IMR-90 (cell line): ENCODE results near the gene OR8D1. TPM values are rescaled to one million over a fixed set of nuclear protein-coding genes. Genes with fewer than 3 reads are reported as not detected.

ENCODE experiments used
- ATAC-seq: fragments of 200-7000 bp; cut with Tn5 transposase; 2 replicates; pipeline ENCODE4 v1.9.1; 2020; ENCODE audit warnings: low read depth, mild to moderate bottlenecking, moderate library complexity
- BruUV-seq: library from RNA; stranded (reverse); fragments of 400-500 nt; replicated peaks from 2 replicates; lab custom pipeline; 2021; lab: Mats Ljungman, UMichigan
- CTCF ChIA-PET: fragments of 300-600 bp; formaldehyde crosslinking; extraction: SDS; loops from one replicate; lab custom pipeline; 2021; ENCODE audit warnings: antibody characterized with exemption; lab: Yijun Ruan, JAX
- POLR2A ChIA-PET: fragments of 300-600 bp; sonication (Branson Sonifier 250); formaldehyde crosslinking; loops from one replicate; lab custom pipeline; 2022; ENCODE audit warnings: antibody characterized with exemption; ENCODE audit not compliant: unreplicated experiment; lab: Charles Lee
- DNase-seq: peaks from one replicate; pipeline ENCODE4 v3.0.0; 2013
- H2AFZ ChIP-seq: replicated peaks from 2 replicates; pipeline ENCODE3; 2013; ENCODE audit warnings: low read length, mild to moderate bottlenecking; ENCODE audit not compliant: poor library complexity
- H2AK5ac ChIP-seq: 2 replicates; pipeline ENCODE4 v1.6.1; 2013; ENCODE audit warnings: low read depth, low read length, inconsistent platforms
- H2AK9ac ChIP-seq: replicated peaks from 2 replicates; pipeline ENCODE3; 2013; ENCODE audit warnings: mild to moderate bottlenecking, low read depth, low read length, moderate library complexity; ENCODE audit not compliant: poor library complexity
- H2BK120ac ChIP-seq: 2 replicates; pipeline ENCODE4 v1.6.1; 2013; ENCODE audit warnings: low read depth, low read length, inconsistent platforms
- H2BK15ac ChIP-seq: 3 replicates; pipeline ENCODE4 v1.6.1; 2013; ENCODE audit warnings: low read depth, low read length, inconsistent platforms
- H2BK20ac ChIP-seq: 2 replicates; pipeline ENCODE4 v1.6.1; 2013; ENCODE audit warnings: low read depth, mild to moderate bottlenecking, inconsistent platforms, low read length, moderate library complexity
- H2BK5ac ChIP-seq: 2 replicates; pipeline ENCODE4 v1.6.1; 2013; ENCODE audit warnings: mild to moderate bottlenecking, low read depth, low read length, inconsistent platforms; ENCODE audit not compliant: poor library complexity, severe bottlenecking
- H3K14ac ChIP-seq: replicated peaks from 2 replicates; pipeline ENCODE4 v1.6.1; 2013; ENCODE audit warnings: low read depth, low read length, inconsistent platforms
- H3K18ac ChIP-seq: 2 replicates; pipeline ENCODE4 v1.6.1; 2013; ENCODE audit warnings: low read depth, low read length, control low read depth
- H3K23ac ChIP-seq: 2 replicates; pipeline ENCODE4 v1.6.1; 2013; ENCODE audit warnings: low read depth, low read length, inconsistent platforms
- H3K27ac ChIP-seq: 2 replicates; pipeline ENCODE4 v1.5.1; 2013; ENCODE audit warnings: mild to moderate bottlenecking, control low read depth, low read length; ENCODE audit not compliant: insufficient read depth
- H3K27me3 ChIP-seq: 2 replicates; pipeline ENCODE4 v1.6.1; 2013; ENCODE audit warnings: low read length; ENCODE audit not compliant: control insufficient read depth, insufficient read depth
- H3K36me3 ChIP-seq: 2 replicates; pipeline ENCODE4 v1.6.1; 2013; ENCODE audit warnings: low read length, mixed read lengths; ENCODE audit not compliant: control insufficient read depth, insufficient read depth
- H3K4ac ChIP-seq: 2 replicates; pipeline ENCODE4 v1.6.1; 2013; ENCODE audit warnings: low read depth, low read length, inconsistent platforms
- H3K4me1 ChIP-seq: 2 replicates; pipeline ENCODE4 v1.6.1; 2013; ENCODE audit warnings: low read length, mixed read lengths; ENCODE audit not compliant: control insufficient read depth, insufficient read depth
- H3K4me2 ChIP-seq: 2 replicates; pipeline ENCODE4 v1.6.1; 2013; ENCODE audit warnings: low read depth, mild to moderate bottlenecking, control low read depth, low read length, moderate library complexity
- H3K4me3 ChIP-seq: 2 replicates; pipeline ENCODE4 v1.5.1; 2013; ENCODE audit warnings: low read depth, mild to moderate bottlenecking, control low read depth, low read length, moderate library complexity; ENCODE audit not compliant: insufficient read depth
- H3K56ac ChIP-seq: 2 replicates; pipeline ENCODE4 v1.6.1; 2013; ENCODE audit warnings: low read length, inconsistent platforms; ENCODE audit not compliant: insufficient read depth; ENCODE audit errors: extremely low read depth
- H3K79me1 ChIP-seq, 2 experiments: 2 replicates each; pipeline ENCODE4 v1.6.1; 2013; ENCODE audit warnings: low read length in 2 of 2, inconsistent platforms in 1 of 2, low read depth in 1 of 2
- H3K9ac ChIP-seq: 2 replicates; pipeline ENCODE4 v1.6.1; 2013; ENCODE audit warnings: low read depth, low read length, control low read depth
- H3K9me1 ChIP-seq: 2 replicates; pipeline ENCODE4 v1.6.1; 2013; ENCODE audit warnings: low read length, inconsistent platforms; ENCODE audit not compliant: insufficient read depth
- H3K9me3 ChIP-seq: 2 replicates; pipeline ENCODE4 v1.6.1; 2013; ENCODE audit warnings: low read length; ENCODE audit not compliant: control insufficient read depth, insufficient read depth
- H4K20me1 ChIP-seq: 2 replicates; pipeline ENCODE4 v1.6.1; 2013; ENCODE audit warnings: low read length, inconsistent platforms; ENCODE audit not compliant: insufficient read depth
- H4K5ac ChIP-seq: 2 replicates; pipeline ENCODE4 v1.6.1; 2013; ENCODE audit warnings: mild to moderate bottlenecking, low read depth, low read length, control low read depth
- H4K8ac ChIP-seq, 2 experiments: 2 replicates each; pipeline ENCODE4 v1.6.1; 2013; ENCODE audit warnings: low read depth in 2 of 2, low read length in 2 of 2, control low read depth in 1 of 2, inconsistent platforms in 1 of 2
- H4K91ac ChIP-seq: 2 replicates; pipeline ENCODE4 v1.6.1; 2013; ENCODE audit warnings: low read depth, low read length, inconsistent platforms; ENCODE audit not compliant: insufficient read depth
- CEBPB ChIP-seq: IDR thresholded peaks from 2 replicates; pipeline ENCODE4 v1.6.1; 2012; ENCODE audit warnings: low read depth, low read length, improper control_type of control experiment
- ELK1 ChIP-seq: fragments of 150-350 bp; IDR thresholded peaks from 2 replicates; pipeline ENCODE4 v1.6.1; 2016; ENCODE audit warnings: low read depth, mild to moderate bottlenecking, low read length, moderate library complexity, borderline replicate concordance
- RCOR1 ChIP-seq: IDR thresholded peaks from 2 replicates; pipeline ENCODE4 v1.6.1; 2012; ENCODE audit warnings: mild to moderate bottlenecking, low read length, improper control_type of control experiment; ENCODE audit not compliant: insufficient replicate concordance
- RFX5 ChIP-seq: IDR thresholded peaks from 2 replicates; pipeline ENCODE4 v1.8.0; 2012; ENCODE audit warnings: low read depth, mild to moderate bottlenecking, low read length, moderate library complexity
- SMC3 ChIP-seq: fragments of 150-350 bp; IDR thresholded peaks from 2 replicates; pipeline ENCODE4 v1.6.1; 2016; ENCODE audit warnings: low read depth, mild to moderate bottlenecking, antibody characterized with exemption, low read length, moderate library complexity
- WGBS, 2 experiments: methylation state at CpG; one replicate each; pipeline versions ENCODE4 v1.1.5 to v1.1.7; 2013; ENCODE audit warnings: missing lambda C conversion rate in 2 of 2; ENCODE audit not compliant: insufficient read length in 1 of 2; ENCODE audit errors: extremely low coverage in 2 of 2; 5-methylcytosine and 5-hydroxymethylcytosine counted together
- dilution Hi-C: fragments of 300-500 bp; cut with HindIII; formaldehyde crosslinking; loops from one replicate; pipeline ENCODE4 v1.14.3; 2018; ENCODE audit warnings: low sequenced_read_pairs; ENCODE audit not compliant: unreplicated experiment
- in situ Hi-C: fragments of 300-500 bp; cut with MboI; formaldehyde crosslinking; loops from 3 replicates; pipeline ENCODE4 v1.14.3; 2019; ENCODE audit warnings: low sequenced_read_pairs, inconsistent platforms, mixed read lengths
- intact Hi-C: fragments of 100-400 bp; cut with micrococcal nuclease; formaldehyde crosslinking; loops from 2 replicates; pipeline ENCODE4 v1.10.0; 2022
- polyA plus RNA-seq, 3 experiments: library from polyadenylated mRNA; depleted of rRNA; stranded (reverse); fragments of >200 nt; gene quantifications; 2 replicates each; pipeline ENCODE4 v1.2.3, GENCODE V29; 2012; ENCODE audit warnings: low replicate concordance in 1 of 3
- total RNA-seq: library from RNA; depleted of rRNA; stranded (reverse); fragments of >200 nt; gene quantifications from 2 replicates; pipeline ENCODE4 v1.2.3, GENCODE V29; 2012

The OR8D1 gene
- total and polyA plus RNA-seq, 2 of the 4 experiments (the other 2 are of a cell fraction), result not detected

- peaks cover 2% of the 10 kb centered on the region; the same call in 1 of the 2 replicates for H3K9me3 ChIP-seq
- no peaks in the 10 kb centered on the region for H3K27me3 ChIP-seq
- no peak overlapping the region for H2AFZ ChIP-seq
- dilution Hi-C loops (no loop called here), intact Hi-C loops (loop anchor here (5.0 kb wide), 1 partner anchor 117 kb away; no protein-coding TSS in a partner anchor), in situ Hi-C loops (no loop called here)
- H3K79me1 ChIP-seq, result no peaks in the 10 kb centered on the region
- H3K4me3 ChIP-seq, result no peak overlapping the region
- H2AK5ac ChIP-seq, result no peak overlapping the region
- no peak overlapping the region for H3K9ac ChIP-seq
- no peak overlapping the region for H2AK9ac ChIP-seq
- peak overlapping the region; percentile 8; the same call in 1 of the 2 replicates for H3K4me2 ChIP-seq
- ChIA-PET CTCF (no interaction called here), POLR2A (no interaction called here)
- no peak overlapping the region for H4K91ac ChIP-seq
- BruUV-seq, result no TSS peak
- no peak overlapping the region for H3K18ac ChIP-seq
- TF ChIP-seq SMC3 (no peak), RFX5 (no peak), RCOR1 (no peak), CEBPB (peak; percentile 83), ELK1 (no peak)
- no peak overlapping the region for H4K8ac ChIP-seq
- no peak overlapping the region for H3K4ac ChIP-seq
- peak; percentile 75 for DNase-seq
- no peak overlapping the region for H3K27ac ChIP-seq
- H3K4me1 ChIP-seq, result no peaks in the 10 kb centered on the region
- H2BK20ac ChIP-seq, result no peak overlapping the region
- H3K36me3 ChIP-seq, result no peaks in the 10 kb centered on the region
- H3K9me1 ChIP-seq, result no peaks in the 10 kb centered on the region
- no peak overlapping the region for H3K56ac ChIP-seq
- no peak overlapping the region for H3K23ac ChIP-seq
- H4K20me1 ChIP-seq, result no peaks in the 10 kb centered on the region
- no peak overlapping the region for H2BK15ac ChIP-seq
- peak overlapping the region; percentile 17; the same call in 1 of the 2 replicates for H2BK120ac ChIP-seq
- peak; percentile 94 for ATAC-seq
- H2BK5ac ChIP-seq, result peak overlapping the region; percentile 98
- WGBS, 2 experiments, result 0% methylated on average over 1 of the region's 3 CpGs; no CpG with 5 or more reads in 1 of the 2 experiments
- H3K14ac ChIP-seq, result no peak overlapping the region
- no peak overlapping the region for H4K5ac ChIP-seq
These were observed 28.0 kb downstream of the OR8D1 start for GRCh38 chr11:124285610-124286344.
